Peyer's patch (tissue), 4 donors: ENCODE data around the gene CACNA1S.

Source experiments
- CTCF ChIP-seq, 6 experiments: fragments of 450-650 bp in 4 of 6; fragments of 200-600 bp in 2 of 6; sonication (generic) in 1 of 6; IDR thresholded peaks; one replicate each; pipeline ENCODE4 v1.5.1; 2017 to 2019; ENCODE audit warnings: antibody characterized with exemption in 6 of 6, mild to moderate bottlenecking in 3 of 6, moderate library complexity in 1 of 6
- POLR2A ChIP-seq, 2 donors: fragments of 450-650 bp; IDR thresholded peaks; one replicate each; pipeline ENCODE4 v1.5.1; 2017; ENCODE audit warnings: antibody characterized with exemption in 2 of 2, mild to moderate bottlenecking in 2 of 2, moderate library complexity in 2 of 2

GRCh38 chr1:201157949-201158348 is 45.7 kb upstream of the CACNA1S start:
- TF ChIP-seq CTCF (IDR thresholded peaks at IDR 0.05) (no peak), POLR2A (IDR thresholded peaks at IDR 0.05) (no peak)
